Ascending aorta (tissue), 2 donors: ENCODE results near the gene PRPF6. TPM values are rescaled to one million over a fixed set of nuclear protein-coding genes. Genes with fewer than 3 reads are reported as not detected.

Experiments
- DNase-seq, 2 donors: peaks; one replicate each; pipeline ENCODE4 v3.0.0-alpha.2; 2019; ENCODE audit warnings: low spot score in 2 of 2
- H3K27ac ChIP-seq, 2 donors: fragments of 200-600 bp; sonication (generic); one replicate each; pipeline ENCODE4 v1.5.1; 2016 to 2017; ENCODE audit warnings: mild to moderate bottlenecking in 1 of 2
- H3K27me3 ChIP-seq: fragments of 200-600 bp; sonication (generic); one replicate; pipeline ENCODE4 v1.5.1; 2017
- H3K36me3 ChIP-seq, 2 donors: fragments of 200-600 bp; sonication (generic); one replicate each; pipeline ENCODE4 v1.5.1; 2016
- H3K4me1 ChIP-seq, 2 donors: fragments of 200-600 bp; sonication (generic); one replicate each; pipeline ENCODE4 v1.5.1; 2016 to 2017; ENCODE audit warnings: mild to moderate bottlenecking in 1 of 2
- H3K4me3 ChIP-seq, 2 donors: fragments of 200-600 bp; sonication (generic); one replicate each; pipeline ENCODE4 v1.5.1; 2016 to 2017; ENCODE audit warnings: mild to moderate bottlenecking in 1 of 2
- H3K9me3 ChIP-seq, 2 donors: fragments of 200-600 bp; sonication (generic); one replicate each; pipeline ENCODE4 v1.5.1; 2016
- CTCF ChIP-seq, 3 experiments: fragments of 200-600 bp in 2 of 3; fragments of 450-650 bp in 1 of 3; sonication (generic) in 2 of 3; IDR thresholded peaks; one replicate each; pipeline ENCODE4 v1.5.1; 2016 to 2019; ENCODE audit warnings: antibody characterized with exemption in 3 of 3, mild to moderate bottlenecking in 1 of 3, moderate library complexity in 1 of 3
- intact Hi-C: fragments of 100-400 bp; cut with DNase I; formaldehyde crosslinking; loops from one replicate; pipeline ENCODE4 v1.15.1; 2023
- total RNA-seq: library from RNA; depleted of rRNA; stranded (reverse); fragments of >200 nt; gene quantifications from one replicate; pipeline ENCODE4 v1.1.0, GENCODE V29; 2016

Gene PRPF6
- total RNA-seq, 1 donor from 2014 or later, result 33.5 TPM

DNA sequence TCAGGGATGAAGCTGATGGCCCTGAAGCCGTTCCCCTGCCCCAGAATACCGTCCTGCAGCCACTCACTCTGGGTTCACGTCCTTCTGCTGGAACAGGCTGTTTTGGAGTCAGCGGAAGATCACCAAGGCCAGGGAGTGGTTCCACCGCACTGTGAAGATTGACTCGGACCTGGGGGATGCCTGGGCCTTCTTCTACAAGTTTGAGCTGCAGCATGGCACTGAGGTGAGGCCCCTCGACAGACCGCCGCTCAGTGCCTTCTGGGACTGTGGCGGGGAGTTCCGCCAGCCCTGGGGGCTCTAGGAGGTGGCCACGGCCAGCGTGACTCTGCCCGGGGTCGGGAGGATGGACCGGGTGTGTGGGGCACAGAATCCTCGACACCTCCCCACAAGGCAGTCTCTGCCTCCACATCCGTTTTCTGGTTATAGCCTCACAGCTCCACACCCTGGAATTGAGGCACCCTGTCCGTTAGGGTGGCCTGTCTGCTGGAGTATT is 50.9 kb downstream of the PRPF6 start:
- peaks cover 66 to 74% of the 10 kb centered on the region in 2 donors for H3K36me3 ChIP-seq
- no peak for DNase-seq
- no peaks in the 10 kb centered on the region for H3K27me3 ChIP-seq
- no peaks in the 10 kb centered on the region for H3K9me3 ChIP-seq
- no peak overlapping the region for H3K27ac ChIP-seq
- no peak overlapping the region for H3K4me3 ChIP-seq
- no peak for TF ChIP-seq CTCF (IDR thresholded peaks at IDR 0.05)
- no peaks in the 10 kb centered on the region for H3K4me1 ChIP-seq
- intact Hi-C loops, result no loop called here

DNA sequence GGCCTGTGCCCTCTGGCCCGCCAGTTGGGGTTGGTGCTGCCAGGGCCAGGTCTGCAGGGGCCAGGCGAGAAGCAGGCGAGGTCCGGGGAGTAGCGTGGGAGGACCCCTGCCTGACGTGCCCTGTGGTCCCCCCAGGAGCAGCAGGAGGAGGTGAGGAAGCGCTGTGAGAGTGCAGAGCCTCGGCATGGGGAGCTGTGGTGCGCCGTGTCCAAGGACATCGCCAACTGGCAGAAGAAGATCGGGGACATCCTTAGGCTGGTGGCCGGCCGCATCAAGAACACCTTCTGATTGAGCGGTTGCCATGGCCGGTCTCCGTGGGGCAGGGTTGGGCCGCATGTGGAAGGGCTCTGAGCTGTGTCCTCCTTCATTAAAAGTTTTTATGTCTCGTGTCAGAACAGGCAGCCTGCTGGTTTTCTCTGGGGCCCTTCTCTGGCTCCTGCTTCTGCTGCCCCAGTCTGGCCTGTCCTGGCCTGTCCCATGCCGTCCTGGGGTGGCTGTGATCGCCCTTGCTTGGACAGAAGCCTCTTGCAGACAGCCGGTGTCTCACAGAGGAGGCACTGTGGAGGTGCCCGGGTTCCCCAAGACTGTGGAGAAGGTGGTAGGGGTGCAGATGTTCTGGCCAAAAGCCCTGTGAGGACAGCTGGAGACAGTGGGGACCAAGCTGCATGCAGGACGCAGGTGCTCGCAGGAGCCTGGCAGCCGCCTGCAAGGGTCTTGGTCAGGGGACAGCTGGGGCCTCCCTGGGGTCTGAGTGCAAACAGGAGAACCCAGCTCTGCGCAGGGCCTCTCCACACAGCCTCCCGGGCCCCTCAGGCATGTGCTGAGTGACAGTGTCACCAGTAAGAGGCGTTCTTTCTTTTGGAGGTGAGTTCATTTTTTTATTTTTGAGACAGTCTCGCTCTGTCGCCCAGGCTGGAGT is 52.0 kb downstream of the PRPF6 start:
- intact Hi-C loops, result no loop called here
- DNase-seq, result no peak
- TF ChIP-seq CTCF (IDR thresholded peaks at IDR 0.05), result no peak
- Histone ChIP-seq H3K27me3 (peaks cover 6% of the 10 kb centered on the region), H3K27ac (no peak overlapping the region), H3K4me1 (no peaks in the 10 kb centered on the region), H3K4me3 (no peak overlapping the region), H3K36me3 (peaks cover 55 to 63% of the 10 kb centered on the region in 2 donors), H3K9me3 (no peaks in the 10 kb centered on the region)

DNA sequence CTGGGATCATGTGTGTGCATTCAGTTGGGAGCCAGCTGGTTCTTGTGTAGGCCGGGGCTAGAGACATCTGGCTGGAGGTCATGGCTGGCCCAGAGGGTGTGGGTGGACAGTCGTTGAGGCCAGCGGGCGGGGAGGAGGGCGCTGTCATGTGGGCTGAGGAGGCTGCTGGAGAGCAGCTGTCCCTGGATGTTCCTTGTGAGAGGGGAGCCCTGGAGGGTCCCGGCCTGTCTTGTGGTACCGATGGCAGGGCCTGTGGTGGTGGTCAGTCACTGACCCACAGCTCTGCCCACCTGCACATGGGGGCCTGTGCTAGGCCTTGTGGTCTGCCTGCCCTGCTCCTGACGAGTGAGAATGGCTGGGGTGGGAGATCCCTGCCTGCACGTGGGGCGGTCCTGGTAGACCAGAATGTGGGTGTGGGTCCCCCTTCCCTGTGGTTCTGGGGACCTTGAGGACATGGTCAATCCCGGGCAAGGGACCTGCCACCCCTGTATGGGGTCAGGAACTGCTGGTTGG is 53.1 kb downstream of the PRPF6 start:
- no peak for TF ChIP-seq CTCF (IDR thresholded peaks at IDR 0.05)
- no peak overlapping the region for H3K27ac ChIP-seq
- intact Hi-C loops, result no loop called here
- H3K9me3 ChIP-seq, result no peaks in the 10 kb centered on the region
- H3K4me3 ChIP-seq, result no peak overlapping the region
- peaks cover 13% of the 10 kb centered on the region for H3K27me3 ChIP-seq
- H3K36me3 ChIP-seq, result peaks cover 47 to 52% of the 10 kb centered on the region in 2 donors
- H3K4me1 ChIP-seq, result peaks cover 5 to 10% of the 10 kb centered on the region in 2 donors
- no peak for DNase-seq

GRCh38 chr20:64035066-64035932 is 54.4 kb downstream of the PRPF6 start:
- H3K36me3 ChIP-seq, result peaks cover 35 to 39% of the 10 kb centered on the region in 2 donors
- intact Hi-C loops, result no loop called here
- DNase-seq, result no peak
- no peak for TF ChIP-seq CTCF (IDR thresholded peaks at IDR 0.05)
- H3K4me1 ChIP-seq, result peaks cover 5 to 15% of the 10 kb centered on the region in 2 donors
- H3K27me3 ChIP-seq, result peaks cover 13% of the 10 kb centered on the region
- H3K4me3 ChIP-seq, result no peak overlapping the region
- H3K27ac ChIP-seq, result no peak overlapping the region
- H3K9me3 ChIP-seq, result no peaks in the 10 kb centered on the region

- intact Hi-C loops, result no loop called here
- H3K27ac ChIP-seq, result no peak within 1 kb of the TSS
- no peak for TF ChIP-seq CTCF (IDR thresholded peaks at IDR 0.05)
- DNase-seq, result no peak
- H3K4me1 ChIP-seq, result peaks cover 5 to 15% of the 10 kb centered on the region in 2 donors
- H3K9me3 ChIP-seq, result no peaks in the 10 kb centered on the region
- no peak within 1 kb of the TSS for H3K4me3 ChIP-seq
- peaks cover 28 to 33% of the 10 kb centered on the region in 2 donors for H3K36me3 ChIP-seq
- peaks cover 16% of the 10 kb centered on the region for H3K27me3 ChIP-seq
Observed at GRCh38 chr20:64035933-64036345, 55.0 kb downstream of the PRPF6 start, which contains the start of gene C20orf204. Gene C20orf204, plus strand, starts transcription at chr20:64036182. Its CDS starts 142 bp downstream, at chr20:64036324.
